ENCODE data around the gene BCL11A.

Gene BCL11A

GRCh38 chr2:60544954-60545560 lies 8.4 kb downstream of the BCL11A start:
- TF ChIP-seq TAF1 (IDR thresholded peaks at IDR 0.05; ENCODE audit: low read depth) (no peak), YY1 (IDR thresholded peaks at IDR 0.05; ENCODE audit: low read depth) (no peak), TCF12 (IDR thresholded peaks at IDR 0.05; ENCODE audit: low read depth) (no peak), CREB1 (IDR thresholded peaks at IDR 0.05; ENCODE audit: low read depth) (no peak), REST (IDR thresholded peaks at IDR 0.05; ENCODE audit: low read depth) (no peak), TEAD4 (IDR thresholded peaks at IDR 0.05) (no peak), EP300 (IDR thresholded peaks at IDR 0.05; ENCODE audit: borderline replicate concordance) (no peak), NFIC (IDR thresholded peaks at IDR 0.05) (no peak), FOXM1 (IDR thresholded peaks at IDR 0.05; ENCODE audit: borderline replicate concordance, low read depth) (no peak), CEBPB (IDR thresholded peaks at IDR 0.05) (no peak), ZBTB7A (IDR thresholded peaks at IDR 0.05; ENCODE audit: low read depth) (no peak), RAD21 (IDR thresholded peaks at IDR 0.05; ENCODE audit: low read depth) (no peak), EGR1 (IDR thresholded peaks at IDR 0.05) (no peak), USF1 (IDR thresholded peaks at IDR 0.05) (no peak), MAX (IDR thresholded peaks at IDR 0.05) (no peak)

- TF ChIP-seq YY1 (IDR thresholded peaks at IDR 0.05; ENCODE audit: low read depth) (no peak), ZBTB7A (IDR thresholded peaks at IDR 0.05; ENCODE audit: low read depth) (no peak), EGR1 (IDR thresholded peaks at IDR 0.05) (no peak), TAF1 (IDR thresholded peaks at IDR 0.05; ENCODE audit: low read depth) (no peak), CREB1 (IDR thresholded peaks at IDR 0.05; ENCODE audit: low read depth) (no peak), MAX (IDR thresholded peaks at IDR 0.05) (no peak), USF1 (IDR thresholded peaks at IDR 0.05) (no peak), REST (IDR thresholded peaks at IDR 0.05; ENCODE audit: low read depth) (no peak), EP300 (IDR thresholded peaks at IDR 0.05; ENCODE audit: borderline replicate concordance) (no peak), RAD21 (IDR thresholded peaks at IDR 0.05; ENCODE audit: low read depth) (no peak), NFIC (IDR thresholded peaks at IDR 0.05) (no peak), FOXM1 (IDR thresholded peaks at IDR 0.05; ENCODE audit: borderline replicate concordance, low read depth) (no peak), TCF12 (IDR thresholded peaks at IDR 0.05; ENCODE audit: low read depth) (no peak)
Observed at GRCh38 chr2:60544062-60544461, 9.4 kb downstream of the BCL11A start.

- TF ChIP-seq REST (IDR thresholded peaks at IDR 0.05; ENCODE audit: low read depth) (no peak), CEBPB (IDR thresholded peaks at IDR 0.05) (no peak), TEAD4 (IDR thresholded peaks at IDR 0.05) (no peak), TCF12 (IDR thresholded peaks at IDR 0.05; ENCODE audit: low read depth) (no peak), USF1 (IDR thresholded peaks at IDR 0.05) (no peak)
Observed at GRCh38 chr2:60541056-60541651, 12.3 kb downstream of the BCL11A start.

GRCh38 chr2:60540074-60540473 lies 13.4 kb downstream of the BCL11A start:
- TF ChIP-seq EP300 (IDR thresholded peaks at IDR 0.05; ENCODE audit: borderline replicate concordance) (no peak), YY1 (IDR thresholded peaks at IDR 0.05; ENCODE audit: low read depth) (no peak), NFIC (IDR thresholded peaks at IDR 0.05) (no peak), FOXM1 (IDR thresholded peaks at IDR 0.05; ENCODE audit: borderline replicate concordance, low read depth) (no peak), TEAD4 (IDR thresholded peaks at IDR 0.05) (no peak), CREB1 (IDR thresholded peaks at IDR 0.05; ENCODE audit: low read depth) (no peak), TCF12 (IDR thresholded peaks at IDR 0.05; ENCODE audit: low read depth) (no peak), ZBTB7A (IDR thresholded peaks at IDR 0.05; ENCODE audit: low read depth) (no peak), CEBPB (IDR thresholded peaks at IDR 0.05) (no peak), RAD21 (IDR thresholded peaks at IDR 0.05; ENCODE audit: low read depth) (no peak), EGR1 (IDR thresholded peaks at IDR 0.05) (no peak), MAX (IDR thresholded peaks at IDR 0.05) (no peak), REST (IDR thresholded peaks at IDR 0.05; ENCODE audit: low read depth) (no peak)

Measured in Ishikawa (cell line).